Raji (cell line): ENCODE results near the gene ZNF624.
A peak's percentile ranks its signal among the peaks of the same experiment; 100 is the strongest.

Experiments used
- POLR2A ChIP-seq: IDR thresholded peaks from 2 replicates; pipeline ENCODE4 v1.6.1; 2011; ENCODE audit warnings: low read depth, low read length, control low read depth; ENCODE audit not compliant: insufficient read depth

Gene ZNF624

GRCh38 chr17:16589097-16589969 lies 64.3 kb downstream of the ZNF624 start:
- 0 out of 2 replicates have a peak, but pooled peaks have one; percentile 25 for TF ChIP-seq POLR2A

- TF ChIP-seq POLR2A = no peak
Observed at GRCh38 chr17:16585796-16586195, 67.9 kb downstream of the ZNF624 start.

GRCh38 chr17:16584273-16584995 lies 69.2 kb downstream of the ZNF624 start:
- TF ChIP-seq POLR2A = peak; percentile 81

- no peak for TF ChIP-seq POLR2A
Observed at GRCh38 chr17:16583781-16584180, 69.9 kb downstream of the ZNF624 start.

- no peak for TF ChIP-seq POLR2A
Observed at GRCh38 chr17:16573466-16573865, 80.2 kb downstream of the ZNF624 start.
